ENCODE data around the gene ANKRD12.

The ANKRD12 gene

GRCh38 chr18:9188359-9189231 lies 52.0 kb downstream of the ANKRD12 start:
- no peak for DNase-seq (ENCODE audit: low read depth)

GRCh38 chr18:9189491-9189890 lies 52.9 kb downstream of the ANKRD12 start:
- DNase-seq (ENCODE audit: low read depth) = no peak

- DNase-seq (ENCODE audit: low read depth) = no peak
Measured at GRCh38 chr18:9191658-9192256, 55.2 kb downstream of the ANKRD12 start.

- no peak for DNase-seq (ENCODE audit: low read depth)
Measured at GRCh38 chr18:9193031-9193430, 56.5 kb downstream of the ANKRD12 start.

- DNase-seq (ENCODE audit: low read depth) = no peak
Measured at GRCh38 chr18:9196568-9196967, 60.0 kb downstream of the ANKRD12 start.

GRCh38 chr18:9199681-9200080 lies 63.1 kb downstream of the ANKRD12 start:
- DNase-seq (ENCODE audit: low read depth) = no peak

GRCh38 chr18:9201224-9201623 lies 64.6 kb downstream of the ANKRD12 start:
- DNase-seq (ENCODE audit: low read depth) = no peak

- DNase-seq (ENCODE audit: low read depth) = no peak
Measured at GRCh38 chr18:9204659-9205058, 68.1 kb downstream of the ANKRD12 start.

GRCh38 chr18:9206421-9206820 lies 69.8 kb downstream of the ANKRD12 start:
- DNase-seq (ENCODE audit: low read depth) = no peak

GRCh38 chr18:9209279-9209678 lies 72.7 kb downstream of the ANKRD12 start:
- no peak for DNase-seq (ENCODE audit: low read depth)

GRCh38 chr18:9210966-9211365 lies 74.4 kb downstream of the ANKRD12 start:
- DNase-seq (ENCODE audit: low read depth) = no peak

GRCh38 chr18:9211955-9212354 lies 75.4 kb downstream of the ANKRD12 start:
- DNase-seq (ENCODE audit: low read depth) = no peak

- DNase-seq (ENCODE audit: low read depth) = no peak
Measured at GRCh38 chr18:9215221-9215933, 78.8 kb downstream of the ANKRD12 start.

- no peak for DNase-seq (ENCODE audit: low read depth)
Measured at GRCh38 chr18:9216459-9216858, 79.9 kb downstream of the ANKRD12 start.

- DNase-seq (ENCODE audit: low read depth) = no peak
Measured at GRCh38 chr18:9217743-9218451, 81.3 kb downstream of the ANKRD12 start.

- DNase-seq (ENCODE audit: low read depth) = no peak
Measured at GRCh38 chr18:9221040-9221439, 84.5 kb downstream of the ANKRD12 start.

- no peak for DNase-seq (ENCODE audit: low read depth)
Measured at GRCh38 chr18:9221661-9222060, 85.1 kb downstream of the ANKRD12 start.

GRCh38 chr18:9223356-9223755 lies 86.8 kb downstream of the ANKRD12 start:
- no peak for DNase-seq (ENCODE audit: low read depth)

- DNase-seq (ENCODE audit: low read depth) = no peak
Measured at GRCh38 chr18:9226463-9226862, 89.9 kb downstream of the ANKRD12 start.

- no peak for DNase-seq (ENCODE audit: low read depth)
Measured at GRCh38 chr18:9231852-9232486, 95.4 kb downstream of the ANKRD12 start.

- DNase-seq (ENCODE audit: low read depth) = no peak
Measured at GRCh38 chr18:9232977-9233376, 96.4 kb downstream of the ANKRD12 start.

Data from T-helper 22 cell (primary cell).